ENCODE results near the gene MOSMO. TPM values are rescaled to one million over a fixed set of nuclear protein-coding genes. Genes with fewer than 3 reads are reported as not detected.

MOSMO gene
- total RNA-seq, 2 experiments from 2014 or later = 7.7 to 8.0 TPM

DNA sequence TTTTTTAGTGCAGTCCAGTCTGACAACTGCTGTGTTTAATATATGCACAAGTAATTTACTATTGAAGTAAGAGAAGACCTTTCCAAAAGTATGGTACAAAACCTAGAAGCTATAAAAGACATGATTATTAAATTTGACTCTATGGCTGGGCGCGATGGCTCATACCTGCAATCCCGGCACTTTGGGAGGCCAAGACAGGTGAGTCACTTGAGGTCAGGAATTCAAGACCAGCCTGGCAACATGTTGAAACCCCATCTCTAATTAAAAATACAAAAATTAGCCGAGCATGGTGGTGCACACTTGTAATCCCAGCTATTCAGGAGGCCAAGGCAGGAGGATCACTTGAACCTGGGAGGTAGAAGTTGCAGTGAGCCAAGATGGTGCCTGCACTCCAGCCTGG, 43.1 kb downstream of the MOSMO start:
- ATAC-seq = no peak
- ChIA-PET CTCF (interaction anchor here (1.2 to 3.8 kb wide), 3 partner anchors 25 to 394 kb away, joined by 3 to 23 read pairs (median 4); no protein-coding TSS in a partner anchor), POLR2A (no interaction called here)
- peaks cover 22% of the 10 kb centered on the region for H3K4me1 Mint-ChIP-seq
- no peaks in the 10 kb centered on the region for H3K27me3 Mint-ChIP-seq
- no peaks in the 10 kb centered on the region for H3K36me3 Mint-ChIP-seq (ENCODE audit: low read depth)
- intact Hi-C loops (cut with DNase I, micrococcal nuclease) = no loop called here
- H3K9me3 Mint-ChIP-seq (ENCODE audit: low read depth) = no peaks in the 10 kb centered on the region
- H3K27ac Mint-ChIP-seq = no peak overlapping the region
- DNase-seq = no peak
- H3K4me3 Mint-ChIP-seq = no peak overlapping the region

DNA sequence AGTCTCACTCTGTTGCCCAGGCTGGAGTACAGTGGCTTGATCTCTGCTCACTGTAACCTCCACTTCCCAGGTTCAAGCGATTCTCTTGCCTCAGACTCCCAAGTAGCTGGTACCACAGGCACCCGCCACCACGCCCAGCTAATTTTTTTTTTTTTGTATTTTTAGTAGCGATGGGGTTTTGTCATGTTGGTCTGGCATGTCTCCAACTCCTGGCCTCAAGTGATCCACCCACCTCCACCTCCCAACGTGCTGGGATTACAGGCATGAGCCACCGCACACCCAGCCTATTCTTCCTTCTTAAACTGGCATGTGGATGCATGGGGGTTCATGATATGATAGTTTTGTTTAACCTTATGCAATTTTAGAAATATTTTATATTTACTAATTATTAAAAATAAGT, 45.1 kb downstream of the MOSMO start:
- CTCF ChIA-PET = interaction anchor here (0.7 kb wide), 1 partner anchor 110 kb away, joined by 3 read pairs; no protein-coding TSS in a partner anchor
- Mint-ChIP-seq H3K4me1 (peaks cover 22% of the 10 kb centered on the region), H3K4me3 (no peak overlapping the region), H3K9me3 (ENCODE audit: low read depth) (no peaks in the 10 kb centered on the region), H3K27me3 (no peaks in the 10 kb centered on the region), H3K27ac (no peak overlapping the region), H3K36me3 (ENCODE audit: low read depth) (peaks cover 2% of the 10 kb centered on the region)
- POLR2A ChIA-PET = interaction anchor here (0.6 kb wide), 1 partner anchor 18 kb away, joined by 3 read pairs; no protein-coding TSS in a partner anchor
- ATAC-seq (no peak), DNase-seq (no peak)
- intact Hi-C loops (cut with DNase I, micrococcal nuclease) = no loop called here

DNA sequence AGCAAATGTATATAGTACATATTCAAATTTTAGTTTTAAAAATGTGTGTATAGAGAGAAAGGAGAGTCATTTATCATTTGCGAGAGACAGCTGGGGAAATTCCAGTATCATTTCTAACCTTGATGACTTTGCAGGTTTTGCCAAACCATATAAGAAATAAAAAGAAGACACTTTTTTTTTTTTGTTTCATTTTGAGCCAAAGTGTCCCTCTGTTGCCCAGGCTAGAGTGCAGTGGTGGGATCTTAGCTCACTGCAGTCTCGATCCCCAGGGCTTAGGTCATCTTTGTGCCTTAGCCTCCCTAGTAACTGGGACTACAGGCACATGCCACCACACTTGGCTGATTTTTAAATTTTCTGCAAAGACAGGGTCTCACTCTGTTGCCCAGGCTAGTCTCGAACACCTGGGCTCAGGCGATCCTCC, 46.0 kb downstream of the MOSMO start:
- ATAC-seq (peak; percentile 52), DNase-seq (no peak)
- no peak overlapping the region for H3K4me3 Mint-ChIP-seq
- H3K27ac Mint-ChIP-seq = no peak overlapping the region
- no peaks in the 10 kb centered on the region for H3K27me3 Mint-ChIP-seq
- H3K9me3 Mint-ChIP-seq (ENCODE audit: low read depth) = peaks cover 5% of the 10 kb centered on the region
- peaks cover 28% of the 10 kb centered on the region for H3K4me1 Mint-ChIP-seq
- CTCF ChIA-PET = interaction anchor here (0.6 to 0.7 kb wide), 3 partner anchors 29 to 396 kb away, joined by 3 to 4 read pairs (median 3); no protein-coding TSS in a partner anchor
- POLR2A ChIA-PET = no interaction called here
- peaks cover 9% of the 10 kb centered on the region for H3K36me3 Mint-ChIP-seq (ENCODE audit: low read depth)
- intact Hi-C loops (cut with DNase I, micrococcal nuclease) = no loop called here

DNA sequence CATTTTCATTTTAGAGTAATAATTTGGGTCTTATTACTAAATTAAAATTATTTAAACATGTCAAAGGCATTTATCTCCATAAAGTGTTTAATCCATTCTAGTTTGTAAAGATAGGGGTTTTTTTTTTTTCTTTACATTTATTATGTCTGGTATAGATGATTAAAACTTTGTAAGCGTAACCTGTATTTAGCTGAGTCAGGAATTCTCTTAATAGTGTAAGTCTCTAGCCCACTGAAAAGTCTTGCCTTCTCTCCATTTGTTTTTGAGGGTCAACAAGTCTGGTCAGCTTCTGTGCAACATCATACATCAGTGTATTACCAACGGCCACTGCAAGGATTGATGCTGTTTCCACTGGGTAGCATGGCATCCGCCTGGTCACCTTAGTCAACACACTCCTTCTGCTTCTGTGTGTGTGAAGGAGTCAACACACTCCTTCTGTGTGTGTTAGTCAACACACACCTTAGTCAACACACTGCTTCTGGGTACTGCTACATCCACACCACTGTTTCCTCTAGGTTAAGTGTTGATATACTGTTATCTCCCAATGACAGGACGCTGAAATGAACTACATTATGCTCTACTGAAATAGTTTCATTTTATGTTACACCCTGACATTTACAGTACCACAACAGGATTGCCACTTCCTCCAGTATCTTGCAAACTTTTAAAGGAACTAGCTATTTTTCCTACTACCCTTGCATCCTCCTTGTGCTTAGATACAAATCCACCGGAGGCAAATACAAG, 47.1 kb downstream of the MOSMO start:
- Mint-ChIP-seq H3K4me3 (no peak overlapping the region), H3K36me3 (ENCODE audit: low read depth) (peaks cover 13% of the 10 kb centered on the region), H3K27me3 (no peaks in the 10 kb centered on the region), H3K27ac (peak overlapping the region; percentile 34), H3K9me3 (ENCODE audit: low read depth) (peaks cover 9% of the 10 kb centered on the region), H3K4me1 (peaks cover 39% of the 10 kb centered on the region)
- ChIA-PET CTCF (interaction anchor here (0.7 to 1.7 kb wide), 7 partner anchors 17 to 134 kb away, joined by 3 to 9 read pairs (median 3); no protein-coding TSS in a partner anchor), POLR2A (no interaction called here)
- intact Hi-C loops (cut with DNase I, micrococcal nuclease) = no loop called here
- ATAC-seq = peak; percentile 88
- peak; percentile 27 for DNase-seq

DNA sequence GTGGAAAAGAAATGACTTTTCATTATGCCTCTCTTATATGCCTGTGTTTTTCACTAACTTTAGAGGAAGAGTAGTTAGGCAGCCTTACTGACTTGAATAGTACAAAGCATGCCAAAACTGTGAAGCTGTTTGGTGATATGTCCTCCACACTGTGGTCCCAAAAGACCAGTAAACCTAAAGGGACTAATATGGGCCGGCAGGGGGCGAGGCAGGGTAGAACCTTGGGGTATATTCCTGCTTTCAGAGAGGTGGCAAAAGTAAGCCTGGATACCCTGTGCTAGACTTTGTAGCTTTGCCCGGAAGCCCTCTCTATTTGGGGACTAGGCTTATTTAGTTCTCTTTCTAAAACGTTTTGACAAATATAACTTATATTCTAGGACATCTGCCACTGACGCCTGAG, 48.0 kb downstream of the MOSMO start:
- intact Hi-C loops (cut with DNase I, micrococcal nuclease) = no loop called here
- Mint-ChIP-seq H3K4me3 (no peak overlapping the region), H3K27me3 (no peaks in the 10 kb centered on the region), H3K9me3 (ENCODE audit: low read depth) (peaks cover 9% of the 10 kb centered on the region), H3K4me1 (peaks cover 47% of the 10 kb centered on the region), H3K36me3 (ENCODE audit: low read depth) (peaks cover 15% of the 10 kb centered on the region), H3K27ac (no peak overlapping the region)
- no peak for ATAC-seq
- DNase-seq = no peak
- CTCF ChIA-PET = interaction anchor here (0.7 to 1.7 kb wide), 8 partner anchors 14 to 133 kb away, joined by 3 to 9 read pairs (median 3); no protein-coding TSS in a partner anchor
- POLR2A ChIA-PET = no interaction called here

DNA sequence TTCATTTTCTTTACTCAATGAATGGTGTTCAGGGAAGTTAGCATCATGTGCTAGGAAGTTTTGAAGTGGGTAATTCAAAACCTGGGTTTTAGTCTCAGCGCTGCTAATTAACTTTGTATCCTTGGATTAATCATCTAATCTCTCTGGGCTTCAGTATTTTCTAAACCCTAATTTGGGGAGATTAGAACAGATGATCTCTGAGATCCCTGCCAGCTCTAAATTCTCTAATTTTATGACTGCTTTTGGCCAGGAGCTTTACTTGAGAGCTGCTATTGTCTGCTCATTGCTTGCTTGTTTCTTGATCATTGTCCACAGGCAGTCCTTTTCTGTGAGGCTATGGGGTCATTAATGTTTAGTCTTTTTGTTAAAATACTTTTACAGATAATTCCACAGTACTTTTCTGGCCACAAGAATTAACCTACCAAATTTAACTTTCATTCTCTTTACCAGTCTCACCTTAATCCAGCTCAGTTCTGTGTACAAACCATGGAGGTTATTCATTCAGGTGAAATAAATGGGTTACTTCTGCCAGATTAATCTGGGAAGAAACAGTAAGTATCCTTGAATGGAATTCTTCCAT, 56.1 kb downstream of the MOSMO start:
- intact Hi-C loops (cut with DNase I, micrococcal nuclease) = loop anchor here in 1 of 2 experiments (2.0 kb wide), 1 partner anchor 19 kb away; no protein-coding TSS in a partner anchor
- ATAC-seq (no peak), DNase-seq (no peak)
- H3K9me3 Mint-ChIP-seq (ENCODE audit: low read depth) = peaks cover 12% of the 10 kb centered on the region
- POLR2A ChIA-PET = no interaction called here
- no peak overlapping the region for H3K4me3 Mint-ChIP-seq
- H3K27ac Mint-ChIP-seq = no peak overlapping the region
- H3K4me1 Mint-ChIP-seq = peaks cover 22% of the 10 kb centered on the region
- no peaks in the 10 kb centered on the region for H3K27me3 Mint-ChIP-seq
- peaks cover 25% of the 10 kb centered on the region for H3K36me3 Mint-ChIP-seq (ENCODE audit: low read depth)
- CTCF ChIA-PET = interaction anchor here (1.0 to 6.4 kb wide), 3 partner anchors 14 to 62 kb away, joined by 3 to 53 read pairs (median 8); no protein-coding TSS in a partner anchor

DNA sequence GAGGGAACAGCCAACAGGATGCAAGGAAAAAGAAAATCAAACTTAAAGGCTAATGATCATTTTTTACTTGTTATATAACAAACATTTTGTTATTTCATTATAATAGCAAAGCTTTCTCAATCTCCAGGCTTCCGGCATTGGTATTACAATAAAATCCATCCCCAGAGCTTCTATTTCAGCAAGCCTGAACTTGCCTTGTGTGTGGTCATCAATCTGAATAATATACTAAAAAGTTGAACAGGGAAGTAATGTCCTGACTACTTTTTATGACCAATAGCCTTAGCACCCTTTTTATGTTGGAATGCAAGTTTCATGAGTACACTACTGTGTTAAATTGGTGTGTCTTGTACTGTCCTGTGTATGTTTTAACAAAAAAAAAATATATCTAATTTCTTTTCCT, 57.3 kb downstream of the MOSMO start:
- no peaks in the 10 kb centered on the region for H3K27me3 Mint-ChIP-seq
- no peak for ATAC-seq
- no peak for DNase-seq
- H3K4me1 Mint-ChIP-seq = peaks cover 9% of the 10 kb centered on the region
- peaks cover 21% of the 10 kb centered on the region for H3K36me3 Mint-ChIP-seq (ENCODE audit: low read depth)
- ChIA-PET CTCF (interaction anchor here (1.0 to 6.4 kb wide), 3 partner anchors 13 to 63 kb away, joined by 3 to 53 read pairs (median 8); no protein-coding TSS in a partner anchor), POLR2A (no interaction called here)
- H3K4me3 Mint-ChIP-seq = no peak overlapping the region
- peaks cover 8% of the 10 kb centered on the region for H3K9me3 Mint-ChIP-seq (ENCODE audit: low read depth)
- intact Hi-C loops (cut with DNase I, micrococcal nuclease) = loop anchor here in 1 of 2 experiments (2.0 kb wide), 1 partner anchor 20 kb away; no protein-coding TSS in a partner anchor
- H3K27ac Mint-ChIP-seq = no peak overlapping the region

DNA sequence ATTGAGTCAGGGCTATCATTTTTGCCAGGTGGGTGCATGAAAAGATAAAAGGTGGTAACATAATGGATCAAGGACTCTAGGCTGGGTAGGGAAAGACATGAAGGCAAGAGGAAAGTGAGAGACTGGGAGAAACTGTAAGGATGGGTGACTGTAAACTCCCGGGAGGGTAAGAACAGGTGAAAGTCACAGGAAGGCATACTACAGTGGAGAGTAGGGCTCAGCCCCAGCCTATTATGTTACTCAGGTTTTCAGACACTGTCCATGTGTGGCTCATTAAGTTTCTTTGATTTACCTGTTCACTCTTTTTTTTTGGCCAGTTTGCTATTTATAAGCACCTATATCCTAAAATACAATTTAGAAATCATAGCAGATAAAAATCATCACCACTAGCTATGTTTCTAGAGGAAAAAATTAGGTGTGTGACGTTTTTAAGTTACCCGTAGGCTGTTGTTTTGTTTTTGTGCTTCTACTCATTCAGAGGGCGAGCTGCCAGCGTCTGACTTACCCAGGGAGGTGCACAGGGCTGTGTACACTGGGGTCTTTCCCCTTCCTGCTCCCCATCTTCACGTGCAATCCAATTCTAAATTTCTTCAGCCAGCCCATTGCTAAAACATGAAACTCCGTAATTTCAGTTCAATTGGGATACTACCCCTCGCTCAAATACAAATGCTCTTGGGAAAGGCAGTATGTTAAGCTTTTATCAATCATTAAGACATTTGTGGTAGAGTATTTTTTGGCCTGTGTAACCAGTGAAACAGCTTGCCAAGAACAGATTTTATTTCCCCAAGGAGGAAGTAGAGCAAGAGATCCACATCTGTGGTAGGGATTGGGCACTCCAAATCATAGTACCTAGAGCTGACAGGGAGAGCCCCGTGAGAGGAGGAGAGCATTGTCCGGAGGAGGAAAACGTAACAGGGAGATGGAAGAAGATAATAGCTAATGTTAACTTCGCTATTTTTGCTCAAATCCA, 62.7 kb downstream of the MOSMO start:
- H3K27ac Mint-ChIP-seq = no peak overlapping the region
- intact Hi-C loops (cut with DNase I, micrococcal nuclease) = no loop called here
- DNase-seq = no peak
- H3K36me3 Mint-ChIP-seq (ENCODE audit: low read depth) = peaks cover 15% of the 10 kb centered on the region
- H3K4me1 Mint-ChIP-seq = peaks cover 8% of the 10 kb centered on the region
- H3K4me3 Mint-ChIP-seq = no peak overlapping the region
- H3K9me3 Mint-ChIP-seq (ENCODE audit: low read depth) = peaks cover 8% of the 10 kb centered on the region
- H3K27me3 Mint-ChIP-seq = no peaks in the 10 kb centered on the region
- ATAC-seq = no peak
- ChIA-PET POLR2A (interaction anchor here (0.6 kb wide), 1 partner anchor 18 kb away, joined by 3 read pairs; no protein-coding TSS in a partner anchor), CTCF (interaction anchor here (0.6 to 2.4 kb wide), 11 partner anchors 9 to 582 kb away, joined by 3 to 15 read pairs (median 3); no protein-coding TSS in a partner anchor)

DNA sequence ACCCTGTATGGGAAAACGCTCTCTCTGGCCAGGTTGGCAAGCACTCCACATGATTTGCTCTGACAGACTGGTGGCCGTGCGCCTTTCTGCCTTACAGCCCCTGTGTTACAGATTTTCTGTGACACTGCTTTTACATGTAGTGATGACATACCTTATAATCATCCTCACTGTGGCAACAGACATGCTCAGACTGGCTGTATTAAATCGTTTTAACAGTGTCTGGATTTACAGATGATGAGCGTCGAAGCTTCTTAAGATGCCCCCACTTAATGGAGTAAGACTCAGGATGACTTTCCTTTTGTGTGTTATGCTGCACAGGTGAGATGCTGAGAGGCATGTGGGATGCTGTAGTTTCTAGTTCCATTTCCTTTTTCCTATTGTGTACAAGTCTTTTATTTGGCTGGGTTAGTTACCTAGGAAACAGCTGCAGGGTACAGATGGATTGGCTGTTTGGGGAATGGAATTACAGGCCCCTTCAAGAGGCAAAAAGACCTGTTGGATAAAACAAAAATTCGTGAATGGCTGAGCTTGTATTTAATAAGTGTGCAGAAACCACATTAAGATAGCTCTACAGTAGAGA, 63.5 kb downstream of the MOSMO start:
- no peak for ATAC-seq
- no peaks in the 10 kb centered on the region for H3K27me3 Mint-ChIP-seq
- intact Hi-C loops (cut with DNase I, micrococcal nuclease) = no loop called here
- no peak overlapping the region for H3K4me3 Mint-ChIP-seq
- POLR2A ChIA-PET = interaction anchor here (0.6 kb wide), 1 partner anchor 19 kb away, joined by 3 read pairs; no protein-coding TSS in a partner anchor
- no peak overlapping the region for H3K27ac Mint-ChIP-seq
- CTCF ChIA-PET = interaction anchor here (0.7 to 2.4 kb wide), 14 partner anchors 9 to 164 kb away, joined by 3 to 15 read pairs (median 4); no protein-coding TSS in a partner anchor
- H3K9me3 Mint-ChIP-seq (ENCODE audit: low read depth) = peaks cover 8% of the 10 kb centered on the region
- no peak for DNase-seq
- H3K4me1 Mint-ChIP-seq = peaks cover 8% of the 10 kb centered on the region
- H3K36me3 Mint-ChIP-seq (ENCODE audit: low read depth) = peaks cover 10% of the 10 kb centered on the region

DNA sequence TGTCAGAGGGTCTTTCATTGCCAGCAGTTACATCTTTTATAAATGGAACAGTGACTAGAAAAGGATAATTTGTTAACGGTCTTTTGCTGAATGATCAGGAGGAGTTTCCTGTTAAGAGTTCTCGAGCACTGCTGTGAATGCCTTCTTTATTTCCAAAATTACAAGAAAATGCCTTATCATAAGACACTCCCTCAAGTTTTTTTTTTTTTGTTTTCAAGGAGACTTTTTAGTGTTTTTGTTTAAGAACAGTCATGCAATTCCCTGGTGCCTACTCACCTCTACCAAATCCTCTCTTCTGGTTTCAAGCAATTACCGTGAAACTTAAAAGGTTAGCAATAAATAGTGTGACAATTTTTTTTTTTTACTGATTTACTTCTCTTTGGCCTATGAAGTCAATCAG, 65.4 kb downstream of the MOSMO start:
- H3K4me1 Mint-ChIP-seq = peaks cover 8% of the 10 kb centered on the region
- CTCF ChIA-PET = interaction anchor here (1.0 to 1.7 kb wide), 2 partner anchors 64 to 84 kb away, joined by 3 to 4 read pairs; no protein-coding TSS in a partner anchor
- DNase-seq = no peak
- ATAC-seq = no peak
- POLR2A ChIA-PET = no interaction called here
- H3K9me3 Mint-ChIP-seq (ENCODE audit: low read depth) = no peaks in the 10 kb centered on the region
- H3K36me3 Mint-ChIP-seq (ENCODE audit: low read depth) = no peaks in the 10 kb centered on the region
- H3K27me3 Mint-ChIP-seq = no peaks in the 10 kb centered on the region
- no peak overlapping the region for H3K4me3 Mint-ChIP-seq
- no peak overlapping the region for H3K27ac Mint-ChIP-seq
- intact Hi-C loops (cut with DNase I, micrococcal nuclease) = no loop called here
